ENCODE results near the gene NKG7. TPM values are rescaled to one million over a fixed set of nuclear protein-coding genes. Genes with fewer than 3 reads are reported as not detected.
A peak's percentile ranks its signal among the peaks of the same experiment; 100 is the strongest.

The NKG7 gene
- total and polyA plus RNA-seq, 2 of the 13 experiments (the other 11 are each of a cell fraction or from before 2014, with no cell fraction given) = 0.40 TPM; not detected in 1

DNA sequence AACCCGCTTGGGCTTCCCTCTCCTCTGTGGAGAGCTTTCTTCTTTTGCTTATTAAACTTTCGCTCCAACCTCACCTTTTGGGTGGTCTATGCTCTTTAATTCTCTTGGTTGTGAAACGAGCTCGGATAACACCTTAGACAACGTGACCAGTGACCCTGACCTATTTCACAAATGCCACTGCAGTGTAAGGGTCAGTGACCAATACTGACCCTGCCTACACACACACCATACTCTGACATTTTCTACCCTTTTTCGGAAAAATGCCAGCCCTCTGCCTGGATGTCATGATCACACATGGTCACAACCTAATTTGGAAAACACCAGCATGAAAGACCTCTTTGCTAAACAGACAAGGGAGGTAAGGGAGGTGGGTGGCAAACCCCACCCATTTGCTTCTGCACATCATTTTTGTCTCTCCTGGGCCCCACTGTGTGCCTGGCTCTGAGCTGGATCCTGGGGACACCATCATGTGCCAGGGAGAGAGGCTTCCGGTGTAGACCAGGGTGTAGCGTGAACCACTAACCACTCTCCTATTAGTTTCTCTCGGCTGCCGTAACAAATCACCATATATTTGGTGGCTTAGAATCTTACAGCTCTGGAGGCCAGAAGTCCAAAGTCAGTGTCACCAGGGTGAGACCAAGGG lies 16.2 kb downstream of the NKG7 start (continued):
- TF ChIP-seq NRL (CRISPR knock-in tag; IDR thresholded peaks at IDR 0.05; ENCODE audit: borderline replicate concordance) (no peak), MIXL1 (CRISPR knock-in tag; IDR thresholded peaks at IDR 0.05) (peak; percentile 24; the same call in 1 of the 2 replicates), ZNF180 (CRISPR knock-in tag; IDR thresholded peaks at IDR 0.05; ENCODE audit: borderline replicate concordance, low read depth) (no peak), SRY (CRISPR knock-in tag; IDR thresholded peaks at IDR 0.05) (no peak), ZNF296 (CRISPR knock-in tag; conservative IDR thresholded peaks at IDR 0.05) (no peak), SP1 (IDR thresholded peaks at IDR 0.05) (no peak), SP1 (CRISPR knock-in tag; IDR thresholded peaks at IDR 0.05) (0 out of 2 replicates have a peak, but pooled peaks have one; percentile 17), ZFP36L2 (CRISPR knock-in tag; IDR thresholded peaks at IDR 0.05) (no peak), CCAR2 (optimal IDR thresholded peaks at IDR 0.05; ENCODE audit: low read depth, low read length) (no peak), TAF1 (CRISPR knock-in tag; IDR thresholded peaks at IDR 0.05) (no peak), RAD21 (CRISPR knock-in tag; IDR thresholded peaks at IDR 0.05) (no peak), ZNF205 (CRISPR knock-in tag; IDR thresholded peaks at IDR 0.05) (peak; percentile 57; the same call in 1 of the 2 replicates), SYNCRIP (IDR thresholded peaks at IDR 0.05; ENCODE audit: insufficient read depth, low read depth, low read length) (no peak), ZBTB7A (CRISPR knock-in tag; IDR thresholded peaks at IDR 0.05) (peak; percentile 60; the same call in 1 of the 2 replicates), ARHGAP35 (CRISPR knock-in tag; IDR thresholded peaks at IDR 0.05; ENCODE audit: borderline replicate concordance) (no peak), ZNF343 (CRISPR knock-in tag; IDR thresholded peaks at IDR 0.05) (no peak), RFX1 (IDR thresholded peaks at IDR 0.05) (no peak)
- TF ChIP-seq, protein P1, sequence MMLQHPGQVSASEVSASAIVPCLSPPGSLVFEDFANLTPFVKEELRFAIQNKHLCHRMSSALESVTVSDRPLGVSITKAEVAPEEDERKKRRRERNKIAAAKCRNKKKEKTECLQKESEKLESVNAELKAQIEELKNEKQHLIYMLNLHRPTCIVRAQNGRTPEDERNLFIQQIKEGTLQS (CRISPR knock-in tag; IDR thresholded peaks at IDR 0.05) = no peak
- TF ChIP-seq, protein P2, sequence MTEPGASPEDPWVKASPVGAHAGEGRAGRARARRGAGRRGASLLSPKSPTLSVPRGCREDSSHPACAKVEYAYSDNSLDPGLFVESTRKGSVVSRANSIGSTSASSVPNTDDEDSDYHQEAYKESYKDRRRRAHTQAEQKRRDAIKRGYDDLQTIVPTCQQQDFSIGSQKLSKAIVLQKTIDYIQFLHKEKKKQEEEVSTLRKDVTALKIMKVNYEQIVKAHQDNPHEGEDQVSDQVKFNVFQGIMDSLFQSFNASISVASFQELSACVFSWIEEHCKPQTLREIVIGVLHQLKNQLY (CRISPR knock-in tag; IDR thresholded peaks at IDR 0.05) = peak; percentile 66
- TF ChIP-seq, protein P3, sequence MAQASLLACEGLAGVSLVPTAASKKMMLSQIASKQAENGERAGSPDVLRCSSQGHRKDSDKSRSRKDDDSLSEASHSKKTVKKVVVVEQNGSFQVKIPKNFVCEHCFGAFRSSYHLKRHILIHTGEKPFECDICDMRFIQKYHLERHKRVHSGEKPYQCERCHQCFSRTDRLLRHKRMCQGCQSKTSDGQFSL (CRISPR knock-in tag; IDR thresholded peaks at IDR 0.05) = no peak
- TF ChIP-seq, protein P4, sequence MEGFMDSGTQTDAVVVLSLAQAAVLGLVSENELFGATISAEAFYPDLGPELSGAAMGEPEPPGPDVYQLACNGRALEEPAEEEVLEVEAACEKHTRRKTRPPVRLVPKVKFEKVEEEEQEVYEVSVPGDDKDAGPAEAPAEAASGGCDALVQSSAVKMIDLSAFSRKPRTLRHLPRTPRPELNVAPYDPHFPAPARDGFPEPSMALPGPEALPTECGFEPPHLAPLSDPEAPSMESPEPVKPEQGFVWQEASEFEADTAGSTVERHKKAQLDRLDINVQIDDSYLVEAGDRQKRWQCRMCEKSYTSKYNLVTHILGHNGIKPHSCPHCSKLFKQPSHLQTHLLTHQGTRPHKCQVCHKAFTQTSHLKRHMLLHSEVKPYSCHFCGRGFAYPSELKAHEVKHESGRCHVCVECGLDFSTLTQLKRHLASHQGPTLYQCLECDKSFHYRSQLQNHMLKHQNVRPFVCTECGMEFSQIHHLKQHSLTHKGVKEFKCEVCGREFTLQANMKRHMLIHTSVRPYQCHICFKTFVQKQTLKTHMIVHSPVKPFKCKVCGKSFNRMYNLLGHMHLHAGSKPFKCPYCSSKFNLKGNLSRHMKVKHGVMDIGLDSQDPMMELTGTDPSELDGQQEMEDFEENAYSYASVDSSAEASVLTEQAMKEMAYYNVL (CRISPR knock-in tag; IDR thresholded peaks at IDR 0.05; ENCODE audit: borderline replicate concordance) = peak; percentile 78
- TF ChIP-seq, protein P5, sequence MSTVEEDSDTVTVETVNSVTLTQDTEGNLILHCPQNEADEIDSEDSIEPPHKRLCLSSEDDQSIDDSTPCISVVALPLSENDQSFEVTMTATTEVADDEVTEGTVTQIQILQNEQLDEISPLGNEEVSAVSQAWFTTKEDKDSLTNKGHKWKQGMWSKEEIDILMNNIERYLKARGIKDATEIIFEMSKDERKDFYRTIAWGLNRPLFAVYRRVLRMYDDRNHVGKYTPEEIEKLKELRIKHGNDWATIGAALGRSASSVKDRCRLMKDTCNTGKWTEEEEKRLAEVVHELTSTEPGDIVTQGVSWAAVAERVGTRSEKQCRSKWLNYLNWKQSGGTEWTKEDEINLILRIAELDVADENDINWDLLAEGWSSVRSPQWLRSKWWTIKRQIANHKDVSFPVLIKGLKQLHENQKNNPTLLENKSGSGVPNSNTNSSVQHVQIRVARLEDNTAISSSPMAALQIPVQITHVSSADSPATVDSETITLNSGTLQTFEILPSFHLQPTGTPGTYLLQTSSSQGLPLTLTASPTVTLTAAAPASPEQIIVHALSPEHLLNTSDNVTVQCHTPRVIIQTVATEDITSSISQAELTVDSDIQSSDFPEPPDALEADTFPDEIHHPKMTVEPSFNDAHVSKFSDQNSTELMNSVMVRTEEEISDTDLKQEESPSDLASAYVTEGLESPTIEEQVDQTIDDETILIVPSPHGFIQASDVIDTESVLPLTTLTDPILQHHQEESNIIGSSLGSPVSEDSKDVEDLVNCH (CRISPR knock-in tag; IDR thresholded peaks at IDR 0.05) = no peak

All from HepG2 (cell line).